DOHH2 (cell line): ENCODE measurements around the gene SPSB4.

Experiments
- EZH2phosphoT487 ChIP-seq: fragments of 200-600 bp; sonication (generic); IDR thresholded peaks from 2 replicates; pipeline ENCODE4 v1.6.1; 2017; ENCODE audit warnings: borderline replicate concordance, mild to moderate bottlenecking, antibody characterized with exemption, low read length, moderate library complexity, mixed read lengths
- TF ChIP-seq, protein P1 (sequence below): fragments of 200-600 bp; sonication (generic); IDR thresholded peaks from one replicate; pipeline ENCODE4 v1.5.1; 2014; ENCODE audit warnings: antibody characterized with exemption, mild to moderate bottlenecking, low read depth, low read length; ENCODE audit not compliant: poor library complexity, severe bottlenecking

DNA sequence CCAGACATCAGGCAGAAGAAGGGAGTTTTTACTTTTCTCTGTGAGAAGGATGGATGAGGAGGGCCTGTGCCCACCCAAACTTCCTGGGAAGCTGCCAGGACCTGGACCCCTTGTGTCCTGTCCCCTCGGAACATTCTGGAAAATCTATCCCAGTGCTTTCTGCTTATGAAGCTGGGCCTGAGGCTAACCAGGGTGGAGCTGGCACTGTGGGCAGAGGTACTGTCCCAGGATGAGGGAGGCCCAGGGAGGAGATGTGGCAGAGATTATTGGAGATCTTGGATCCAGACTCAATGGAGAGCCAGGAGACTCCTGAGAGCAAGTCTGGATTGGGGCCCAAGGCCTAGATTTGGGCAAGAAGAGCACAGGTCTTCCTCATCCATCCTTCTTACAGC is 44.4 kb downstream of the SPSB4 start:
- TF ChIP-seq, protein P1, sequence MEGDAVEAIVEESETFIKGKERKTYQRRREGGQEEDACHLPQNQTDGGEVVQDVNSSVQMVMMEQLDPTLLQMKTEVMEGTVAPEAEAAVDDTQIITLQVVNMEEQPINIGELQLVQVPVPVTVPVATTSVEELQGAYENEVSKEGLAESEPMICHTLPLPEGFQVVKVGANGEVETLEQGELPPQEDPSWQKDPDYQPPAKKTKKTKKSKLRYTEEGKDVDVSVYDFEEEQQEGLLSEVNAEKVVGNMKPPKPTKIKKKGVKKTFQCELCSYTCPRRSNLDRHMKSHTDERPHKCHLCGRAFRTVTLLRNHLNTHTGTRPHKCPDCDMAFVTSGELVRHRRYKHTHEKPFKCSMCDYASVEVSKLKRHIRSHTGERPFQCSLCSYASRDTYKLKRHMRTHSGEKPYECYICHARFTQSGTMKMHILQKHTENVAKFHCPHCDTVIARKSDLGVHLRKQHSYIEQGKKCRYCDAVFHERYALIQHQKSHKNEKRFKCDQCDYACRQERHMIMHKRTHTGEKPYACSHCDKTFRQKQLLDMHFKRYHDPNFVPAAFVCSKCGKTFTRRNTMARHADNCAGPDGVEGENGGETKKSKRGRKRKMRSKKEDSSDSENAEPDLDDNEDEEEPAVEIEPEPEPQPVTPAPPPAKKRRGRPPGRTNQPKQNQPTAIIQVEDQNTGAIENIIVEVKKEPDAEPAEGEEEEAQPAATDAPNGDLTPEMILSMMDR: no peak
- no peak for TF ChIP-seq EZH2phosphoT487
